ENCODE results near the gene POLR2L. TPM values are rescaled to one million over a fixed set of nuclear protein-coding genes. Genes with fewer than 3 reads are reported as not detected.

The POLR2L gene
- total RNA-seq, 1 experiment from 2014 or later: 673 TPM

GRCh38 chr11:818396-819128 lies 23.8 kb downstream of the POLR2L start, which contains the start of gene PNPLA2:
TSS of gene PNPLA2 (plus strand) at chr11:818914. CDS start at chr11:819719, 805 bp downstream.
- ATAC-seq (no peak), DNase-seq (ENCODE audit: low read depth, low spot score) (no peak)
- Histone ChIP-seq H3K4me1 (ENCODE audit: control insufficient read depth, insufficient read depth, low read length) (peaks cover 37% of the 10 kb centered on the region), H3K9me3 (ENCODE audit: control insufficient read depth, insufficient read depth, low read depth, low read length) (no peaks in the 10 kb centered on the region), H3K4me3 (ENCODE audit: low read depth in 2 of 2, low read length in 2 of 2) (peak within 1 kb of the TSS; percentile 80 to 88), H3K27me3 (ENCODE audit: control insufficient read depth, insufficient read depth, low read length) (no peaks in the 10 kb centered on the region), H3K27ac (ENCODE audit: low read length) (peak within 1 kb of the TSS; percentile 76), H3K36me3 (ENCODE audit: control insufficient read depth, insufficient read depth, low read length) (0 out of 2 replicates have a peak, but pooled peaks cover 1% of the 10 kb centered on the region)
- ChIA-PET POLR2A (interaction anchor here (0.6 to 1.9 kb wide), 5 partner anchors 8 to 267 kb away, joined by 4 to 11 read pairs (median 7); partner anchors contain the start of gene CRACR2B), CTCF (interaction anchor here (1.2 kb wide), 2 partner anchors 9 to 10 kb away, joined by 3 read pairs; partner anchors contain the start of gene RPLP2)
- in situ Hi-C loops (cut with HindIII; ENCODE audit: low pct_unique_long_range_greater_than_20kb, low sequenced_read_pairs) (no loop called here), intact Hi-C loops (cut with micrococcal nuclease; ENCODE audit: unreplicated experiment) (no loop called here)
- TF ChIP-seq CTCF (IDR thresholded peaks at IDR 0.05) (no peak), SIN3A (IDR thresholded peaks at IDR 0.05; ENCODE audit: borderline replicate concordance, insufficient read depth, low read depth, low read length) (no peak), POLR2AphosphoS5 (IDR thresholded peaks at IDR 0.05; ENCODE audit: low read depth, low read length) (no peak), TCF7L2 (IDR thresholded peaks at IDR 0.05; ENCODE audit: low read depth, low read length) (no peak), REST (IDR thresholded peaks at IDR 0.05; ENCODE audit: insufficient read depth in 1 of 2, low read depth in 2 of 2, low read length in 1 of 2) (no peak)
- BruUV-seq (replicated peaks): no TSS peak

- POLR2A ChIA-PET: interaction anchor here (1.9 kb wide), 1 partner anchor 14 kb away, joined by 8 read pairs; no protein-coding TSS in a partner anchor
- no peak overlapping the region for H3K4me3 ChIP-seq (ENCODE audit: low read depth in 2 of 2, low read length in 2 of 2)
These were observed 25.9 kb downstream of the POLR2L start for GRCh38 chr11:816433-816779.

More at GRCh38 chr11:816433-816779, 25.9 kb downstream of the POLR2L start:
- intact Hi-C loops (cut with micrococcal nuclease; ENCODE audit: unreplicated experiment) (no loop called here), in situ Hi-C loops (cut with HindIII; ENCODE audit: low pct_unique_long_range_greater_than_20kb, low sequenced_read_pairs) (no loop called here)
- DNase-seq (ENCODE audit: low read depth, low spot score) (no peak), ATAC-seq (peak; percentile 17)
- BruUV-seq (replicated peaks): no TSS peak
- no peak for TF ChIP-seq CTCF (IDR thresholded peaks at IDR 0.05)
- Histone ChIP-seq H3K36me3 (ENCODE audit: control insufficient read depth, insufficient read depth, low read length) (peaks cover 18% of the 10 kb centered on the region), H3K27me3 (ENCODE audit: control insufficient read depth, insufficient read depth, low read length) (no peaks in the 10 kb centered on the region), H3K9me3 (ENCODE audit: control insufficient read depth, insufficient read depth, low read depth, low read length) (no peaks in the 10 kb centered on the region), H3K4me1 (ENCODE audit: control insufficient read depth, insufficient read depth, low read length) (peaks cover 45% of the 10 kb centered on the region), H3K27ac (ENCODE audit: low read length) (no peak overlapping the region)
- CTCF ChIA-PET: no interaction called here
